CD4-positive, alpha-beta memory T cell (primary cell): ENCODE results near the gene NCKAP5. TPM values are rescaled to one million over a fixed set of nuclear protein-coding genes. Genes with fewer than 3 reads are reported as not detected.

Source experiments
- CTCF ChIA-PET: fragments of 350-600 bp; sonication (Branson Sonifier 250); formaldehyde crosslinking; loops from one replicate; lab custom pipeline; 2021; ENCODE audit warnings: inconsistent platforms; ENCODE audit not compliant: partially characterized antibody; lab: Charles Lee
- POLR2A ChIA-PET: fragments of 350-600 bp; sonication (Branson Sonifier 250); formaldehyde crosslinking; loops from one replicate; lab custom pipeline; 2021; ENCODE audit not compliant: partially characterized antibody; lab: Charles Lee
- DNase-seq, 5 donors: peaks; one replicate each; pipeline versions ENCODE4 v3.0.0 to v3.0.0-alpha.2; 2020 to 2022; ENCODE audit warnings: mixed read lengths in 1 of 5
- H3K27ac ChIP-seq: one replicate; pipeline ENCODE4 v1.7.0; 2013; ENCODE audit warnings: low read depth, low read length
- H3K27me3 ChIP-seq: 2 replicates; pipeline ENCODE4 v1.7.0; 2013; ENCODE audit warnings: mild to moderate bottlenecking, low read length, moderate library complexity; ENCODE audit not compliant: insufficient read depth
- H3K36me3 ChIP-seq: 2 replicates; pipeline ENCODE4 v1.7.0; 2013; ENCODE audit warnings: mild to moderate bottlenecking, low read length, moderate library complexity; ENCODE audit not compliant: insufficient read depth
- H3K4me1 ChIP-seq: 2 replicates; pipeline ENCODE4 v1.7.0; 2013; ENCODE audit warnings: mild to moderate bottlenecking, low read length, moderate library complexity; ENCODE audit not compliant: insufficient read depth
- H3K4me3 ChIP-seq, 2 donors: one replicate each; pipeline ENCODE4 v1.7.0; 2013; ENCODE audit warnings: low read length in 2 of 2, mild to moderate bottlenecking in 1 of 2
- H3K9me3 ChIP-seq, 2 donors: one replicate each; pipeline ENCODE4 v1.7.0; 2013; ENCODE audit warnings: low read length in 2 of 2, control low read depth in 1 of 2; ENCODE audit not compliant: control insufficient read depth in 1 of 2
- H3K27ac Mint-ChIP-seq, 7 donors: one replicate each; pipeline ENCODE4 v1.8.0; 2020 to 2021; ENCODE audit warnings: mixed read lengths in 7 of 7, mild to moderate bottlenecking in 6 of 7, inconsistent platforms in 3 of 7, moderate library complexity in 3 of 7
- H3K27me3 Mint-ChIP-seq, 2 donors: one replicate each; pipeline ENCODE4 v1.8.0; 2020 to 2021; ENCODE audit warnings: mixed read lengths in 2 of 2
- H3K36me3 Mint-ChIP-seq, 2 donors: one replicate each; pipeline ENCODE4 v1.8.0; 2020 to 2021; ENCODE audit warnings: mixed read lengths in 2 of 2, inconsistent platforms in 1 of 2, mild to moderate bottlenecking in 1 of 2
- H3K4me1 Mint-ChIP-seq, 4 donors: one replicate each; pipeline ENCODE4 v1.8.0; 2020 to 2021; ENCODE audit warnings: mixed read lengths in 4 of 4, mild to moderate bottlenecking in 1 of 4
- H3K4me3 Mint-ChIP-seq, 8 donors: one replicate each; pipeline ENCODE4 v1.8.0; 2020 to 2021; ENCODE audit warnings: mixed read lengths in 8 of 8, mild to moderate bottlenecking in 7 of 8, moderate library complexity in 6 of 8, inconsistent platforms in 3 of 8
- H3K9me3 Mint-ChIP-seq, 8 donors: one replicate each; pipeline ENCODE4 v1.8.0; 2020 to 2021; ENCODE audit warnings: mixed read lengths in 8 of 8, mild to moderate bottlenecking in 5 of 8, inconsistent platforms in 3 of 8, moderate library complexity in 1 of 8
- intact Hi-C: fragments of 100-400 bp; cut with micrococcal nuclease; formaldehyde crosslinking; loops from one replicate; pipeline ENCODE4 v1.15.1; 2023
- polyA plus RNA-seq, 2 donors: library from polyadenylated mRNA; unstranded; fragments of 300-500 nt; fragmentation: Illumina TruSeq; gene quantifications; one replicate each; pipeline ENCODE4 v1.2.3, GENCODE V29; 2021
- total RNA-seq, 2 experiments: library from RNA; stranded (reverse); gene quantifications; one replicate each; pipeline ENCODE4 v1.2.3, GENCODE V29; 2021

The NCKAP5 gene
- total and polyA plus RNA-seq, 4 experiments from 2014 or later, result not detected

- ChIA-PET CTCF (no interaction called here), POLR2A (no interaction called here)
- Mint-ChIP-seq H3K36me3 (peaks cover 0 to 1% of the 10 kb centered on the region in 2 donors), H3K4me3 (no peak overlapping the region), H3K27ac (no peak overlapping the region), H3K9me3 (peaks cover 0 to 14% (median 4%) of the 10 kb centered on the region in 8 donors), H3K4me1 (no peaks in the 10 kb centered on the region), H3K27me3 (peaks cover 0 to 1% of the 10 kb centered on the region in 2 donors)
- Histone ChIP-seq H3K36me3 (no peaks in the 10 kb centered on the region), H3K9me3 (no peaks in the 10 kb centered on the region), H3K27me3 (no peaks in the 10 kb centered on the region), H3K4me3 (no peak overlapping the region), H3K27ac (no peak overlapping the region), H3K4me1 (no peaks in the 10 kb centered on the region)
- DNase-seq, result no peak
- intact Hi-C loops, result no loop called here
Measured at GRCh38 chr2:133389569-133389968, 178.7 kb downstream of the NCKAP5 start.

GRCh38 chr2:133382566-133382965 lies 185.7 kb downstream of the NCKAP5 start:
- Histone ChIP-seq H3K4me3 (no peak overlapping the region), H3K36me3 (no peaks in the 10 kb centered on the region), H3K9me3 (no peaks in the 10 kb centered on the region), H3K27me3 (no peaks in the 10 kb centered on the region), H3K27ac (no peak overlapping the region), H3K4me1 (no peaks in the 10 kb centered on the region)
- Mint-ChIP-seq H3K27ac (no peak overlapping the region), H3K36me3 (no peaks in the 10 kb centered on the region), H3K27me3 (no peaks in the 10 kb centered on the region), H3K4me1 (no peaks in the 10 kb centered on the region), H3K4me3 (no peak overlapping the region), H3K9me3 (peaks cover 0 to 16% (median 5%) of the 10 kb centered on the region in 8 donors)
- ChIA-PET POLR2A (no interaction called here), CTCF (no interaction called here)
- DNase-seq, result no peak
- intact Hi-C loops, result no loop called here

GRCh38 chr2:133380991-133381390 lies 187.3 kb downstream of the NCKAP5 start:
- Histone ChIP-seq H3K9me3 (no peaks in the 10 kb centered on the region), H3K4me1 (no peaks in the 10 kb centered on the region), H3K4me3 (no peak overlapping the region), H3K27ac (no peak overlapping the region), H3K36me3 (no peaks in the 10 kb centered on the region), H3K27me3 (no peaks in the 10 kb centered on the region)
- ChIA-PET CTCF (no interaction called here), POLR2A (no interaction called here)
- Mint-ChIP-seq H3K9me3 (peaks cover 0 to 11% (median 4%) of the 10 kb centered on the region in 8 donors), H3K36me3 (no peaks in the 10 kb centered on the region), H3K4me3 (no peak overlapping the region), H3K4me1 (no peaks in the 10 kb centered on the region), H3K27me3 (no peaks in the 10 kb centered on the region), H3K27ac (no peak overlapping the region)
- intact Hi-C loops, result no loop called here
- DNase-seq, result no peak

- no peaks in the 10 kb centered on the region for H3K27me3 Mint-ChIP-seq
- Histone ChIP-seq H3K4me3 (no peak overlapping the region), H3K27ac (no peak overlapping the region), H3K4me1 (no peaks in the 10 kb centered on the region), H3K36me3 (no peaks in the 10 kb centered on the region), H3K27me3 (no peaks in the 10 kb centered on the region), H3K9me3 (no peaks in the 10 kb centered on the region)
- H3K36me3 Mint-ChIP-seq, result no peaks in the 10 kb centered on the region
- CTCF ChIA-PET, result no interaction called here
- H3K9me3 Mint-ChIP-seq, result peaks cover 0 to 15% (median 4%) of the 10 kb centered on the region in 8 donors
- H3K4me1 Mint-ChIP-seq, result no peaks in the 10 kb centered on the region
- intact Hi-C loops, result no loop called here
- no peak overlapping the region for H3K4me3 Mint-ChIP-seq
- POLR2A ChIA-PET, result no interaction called here
- H3K27ac Mint-ChIP-seq, result no peak overlapping the region
- no peak for DNase-seq
Measured at GRCh38 chr2:133378928-133379549, 189.2 kb downstream of the NCKAP5 start.

GRCh38 chr2:133378386-133378785 lies 189.9 kb downstream of the NCKAP5 start:
- H3K27ac ChIP-seq, result no peak overlapping the region
- Mint-ChIP-seq H3K4me1 (no peaks in the 10 kb centered on the region), H3K27me3 (no peaks in the 10 kb centered on the region), H3K27ac (no peak overlapping the region), H3K9me3 (peaks cover 0 to 18% (median 4%) of the 10 kb centered on the region in 8 donors), H3K4me3 (no peak overlapping the region), H3K36me3 (no peaks in the 10 kb centered on the region)
- H3K9me3 ChIP-seq, result no peaks in the 10 kb centered on the region
- no peaks in the 10 kb centered on the region for H3K27me3 ChIP-seq
- intact Hi-C loops, result no loop called here
- no peaks in the 10 kb centered on the region for H3K4me1 ChIP-seq
- H3K36me3 ChIP-seq, result no peaks in the 10 kb centered on the region
- no peak overlapping the region for H3K4me3 ChIP-seq
- ChIA-PET CTCF (no interaction called here), POLR2A (no interaction called here)
- DNase-seq, result no peak

GRCh38 chr2:133377599-133377998 lies 190.7 kb downstream of the NCKAP5 start:
- Mint-ChIP-seq H3K4me3 (no peak overlapping the region), H3K4me1 (no peaks in the 10 kb centered on the region), H3K9me3 (peaks cover 0 to 20% (median 4%) of the 10 kb centered on the region in 8 donors), H3K36me3 (no peaks in the 10 kb centered on the region), H3K27ac (no peak overlapping the region), H3K27me3 (no peaks in the 10 kb centered on the region)
- Histone ChIP-seq H3K4me1 (no peaks in the 10 kb centered on the region), H3K9me3 (no peaks in the 10 kb centered on the region), H3K36me3 (no peaks in the 10 kb centered on the region), H3K4me3 (no peak overlapping the region), H3K27ac (no peak overlapping the region), H3K27me3 (no peaks in the 10 kb centered on the region)
- DNase-seq, result no peak
- intact Hi-C loops, result no loop called here
- CTCF ChIA-PET, result no interaction called here
- POLR2A ChIA-PET, result no interaction called here

GRCh38 chr2:133377021-133377481 lies 191.2 kb downstream of the NCKAP5 start:
- Histone ChIP-seq H3K36me3 (no peaks in the 10 kb centered on the region), H3K9me3 (no peaks in the 10 kb centered on the region), H3K4me1 (no peaks in the 10 kb centered on the region), H3K27me3 (no peaks in the 10 kb centered on the region), H3K4me3 (no peak overlapping the region), H3K27ac (no peak overlapping the region)
- H3K9me3 Mint-ChIP-seq, result peaks cover 0 to 18% (median 4%) of the 10 kb centered on the region in 8 donors
- H3K27me3 Mint-ChIP-seq, result no peaks in the 10 kb centered on the region
- ChIA-PET CTCF (no interaction called here), POLR2A (no interaction called here)
- DNase-seq, result no peak
- no peak overlapping the region for H3K4me3 Mint-ChIP-seq
- H3K27ac Mint-ChIP-seq, result no peak overlapping the region
- no peaks in the 10 kb centered on the region for H3K36me3 Mint-ChIP-seq
- no peaks in the 10 kb centered on the region for H3K4me1 Mint-ChIP-seq
- intact Hi-C loops, result no loop called here
